Esophagus mucosa (tissue), 1 donor: ENCODE results near the gene ARPC5L. TPM values are rescaled to one million over a fixed set of nuclear protein-coding genes. Genes with fewer than 3 reads are reported as not detected.
A peak's percentile ranks its signal among the peaks of the same experiment; 100 is the strongest.
"Not testable (repeated sequence)": the region's sequence is repeated elsewhere in the genome, so short reads cannot be mapped to it uniquely, and the experiment has no call there.

ENCODE experiments used
- ATAC-seq: fragments of 200-7000 bp; cut with Tn5 transposase; one replicate; pipeline ENCODE4 v1.9.1; 2020
- total RNA-seq: library from RNA; stranded (reverse); gene quantifications from one replicate; pipeline ENCODE4 v1.2.4, GENCODE V29; 2023
- donor health status: DM: yes; HTN: yes; CAD: no.

The ARPC5L gene
- total RNA-seq, 1 donor from 2014 or later: 59.3 TPM

GRCh38 chr9:124841075-124841821, 20.7 kb upstream of the ARPC5L start:
- peak; percentile 27 for ATAC-seq

GRCh38 chr9:124843456-124844034, 18.4 kb upstream of the ARPC5L start:
- ATAC-seq: peak; percentile 15

- ATAC-seq: peak; percentile 31
Measured at GRCh38 chr9:124844291-124844690, 17.6 kb upstream of the ARPC5L start.

- not testable (repeated sequence) for ATAC-seq
Measured at GRCh38 chr9:124846467-124846866, 15.5 kb upstream of the ARPC5L start.

- ATAC-seq: no peak
Measured at GRCh38 chr9:124846969-124847368, 15.0 kb upstream of the ARPC5L start.

GRCh38 chr9:124849801-124850200, 12.1 kb upstream of the ARPC5L start:
- ATAC-seq: no peak

- ATAC-seq: no peak
Measured at GRCh38 chr9:124852121-124852828, 9.7 kb upstream of the ARPC5L start.

GRCh38 chr9:124852829-124853531, 8.9 kb upstream of the ARPC5L start, which contains the start of gene WDR38:
Gene WDR38 (plus strand): TSS chr9:124853460. CDS start chr9:124853532, 72 bp downstream.
- peak; percentile 74 for ATAC-seq

- ATAC-seq: no peak
Measured at GRCh38 chr9:124853605-124854143, 8.3 kb upstream of the ARPC5L start.

GRCh38 chr9:124854161-124854560, 7.8 kb upstream of the ARPC5L start:
- no peak for ATAC-seq

GRCh38 chr9:124854822-124855221, 7.1 kb upstream of the ARPC5L start:
- ATAC-seq: no peak

- ATAC-seq: no peak
Measured at GRCh38 chr9:124855566-124855943, 6.4 kb upstream of the ARPC5L start.

- ATAC-seq: peak; percentile 7
Measured at GRCh38 chr9:124855944-124856765, 5.8 kb upstream of the ARPC5L start.

- no peak for ATAC-seq
Measured at GRCh38 chr9:124857533-124858162, 4.3 kb upstream of the ARPC5L start.

GRCh38 chr9:124858330-124859046, 3.4 kb upstream of the ARPC5L start:
- ATAC-seq: no peak

- ATAC-seq: no peak
Measured at GRCh38 chr9:124859803-124860581, 1.9 kb upstream of the ARPC5L start.

- ATAC-seq: no peak
Measured at GRCh38 chr9:124860582-124861341, 1.2 kb upstream of the ARPC5L start.

- peak; percentile 62 for ATAC-seq
Measured at GRCh38 chr9:124863371-124863871, 1.5 kb downstream of the ARPC5L start.
